Raji (cell line): ENCODE results near the gene WDR41.

ENCODE experiments used
- POLR2A ChIP-seq: IDR thresholded peaks from 2 replicates; pipeline ENCODE4 v1.6.1; 2011; ENCODE audit warnings: low read depth, low read length, control low read depth; ENCODE audit not compliant: insufficient read depth

WDR41 gene

GRCh38 chr5:77389746-77390145, 102.4 kb downstream of the WDR41 start:
- no peak for TF ChIP-seq POLR2A
